NCI-H82 treated with DMSO at 0.1 percent for 48 hours (cell line): Measurements from ENCODE around the gene BRIP1.
"Not testable (repeated sequence)": the region's sequence is repeated elsewhere in the genome, so short reads cannot be mapped to it uniquely, and the experiment has no call there.

ENCODE experiments used
- DNase-seq: peaks from one replicate; lab custom pipeline; 2025; ENCODE audit not compliant: unreplicated experiment; lab: John Stamatoyannopoulos, UW

Gene BRIP1

DNA sequence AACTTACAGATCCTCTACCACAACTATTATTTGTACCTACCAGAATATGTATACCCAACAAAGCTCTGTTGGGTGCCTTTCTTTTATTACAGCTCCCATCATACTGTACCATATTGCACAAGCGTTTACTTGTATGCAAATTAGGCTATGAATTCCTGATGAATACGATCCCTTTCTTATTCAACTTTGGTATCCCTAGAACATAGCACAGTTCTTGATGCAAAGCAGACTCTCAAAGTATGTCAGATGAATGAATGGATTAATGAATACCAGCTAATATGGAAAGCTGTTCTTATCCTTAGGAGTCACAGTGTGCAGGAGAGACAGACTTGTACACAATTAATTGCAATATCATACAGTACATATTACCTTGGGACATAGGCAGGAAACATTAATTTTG lies 192.6 kb downstream of the BRIP1 start:
- DNase-seq, result no peak

DNA sequence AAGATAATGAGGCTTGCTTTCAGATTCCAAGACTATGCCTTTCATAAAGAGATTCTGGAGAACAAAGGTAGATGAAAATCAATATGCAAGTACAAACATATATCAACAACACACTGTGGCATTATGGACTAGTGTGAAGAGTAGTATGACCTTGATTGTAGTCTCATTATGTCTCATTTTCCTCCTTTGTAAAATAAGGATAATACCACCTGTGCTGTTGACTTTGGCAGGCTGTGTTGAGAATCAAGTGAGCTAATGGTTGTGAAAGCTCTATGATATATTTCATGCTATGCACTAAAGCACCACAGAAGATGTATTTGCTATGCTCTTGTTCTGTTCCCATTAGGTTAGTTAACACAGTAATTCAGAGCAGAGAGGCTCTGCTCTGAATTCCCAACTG lies 193.8 kb downstream of the BRIP1 start:
- no peak for DNase-seq

DNA sequence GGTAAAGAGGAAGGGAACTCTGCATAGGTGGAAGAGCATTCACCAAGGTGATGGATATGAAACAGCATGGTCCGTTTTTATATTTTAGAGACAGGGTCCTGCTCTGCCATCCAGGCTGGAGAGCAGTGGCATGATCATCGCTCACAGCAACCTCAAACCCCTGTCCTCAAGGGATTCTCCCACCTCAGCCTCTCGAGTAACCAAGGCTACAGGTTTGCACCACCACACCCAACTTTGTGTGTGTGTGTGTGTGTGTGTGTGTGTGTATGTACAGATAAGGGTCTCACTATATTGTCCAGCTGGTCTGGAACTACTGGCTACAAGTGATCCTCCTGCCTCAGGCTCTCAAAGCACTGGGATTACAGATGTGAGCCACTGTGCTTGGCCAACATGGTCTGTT lies 194.8 kb downstream of the BRIP1 start:
- no peak for DNase-seq

DNA sequence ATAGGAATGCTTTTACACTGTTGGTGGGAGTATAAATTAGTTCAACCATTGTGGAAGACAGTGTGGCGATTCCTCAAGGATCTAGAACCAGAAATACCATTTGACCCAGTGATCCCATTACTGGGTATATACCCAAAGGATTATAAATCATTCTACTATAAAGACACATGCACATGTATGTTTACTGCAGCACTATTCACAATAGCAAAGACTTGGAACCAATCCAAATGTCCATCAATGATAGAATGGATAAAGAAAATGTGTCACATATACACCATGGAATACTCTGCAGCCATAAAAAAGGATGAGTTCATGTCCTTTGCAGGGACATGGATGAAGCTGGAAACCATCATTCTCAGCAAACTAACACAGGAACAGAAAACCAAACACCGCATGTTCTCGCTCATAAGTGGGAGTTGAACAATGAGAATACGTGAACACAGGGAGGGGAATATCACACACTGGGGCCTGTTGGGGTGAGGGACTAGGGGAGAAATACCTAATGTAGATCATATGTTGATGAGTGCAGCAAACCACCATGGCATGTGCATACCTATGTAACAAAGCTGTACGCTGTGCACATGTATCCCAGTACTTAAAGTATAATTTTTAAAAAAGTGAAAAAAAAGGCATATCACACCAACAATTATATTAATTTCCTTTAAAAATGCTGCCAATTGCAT lies 196.8 kb downstream of the BRIP1 start:
- not testable (repeated sequence) for DNase-seq

DNA sequence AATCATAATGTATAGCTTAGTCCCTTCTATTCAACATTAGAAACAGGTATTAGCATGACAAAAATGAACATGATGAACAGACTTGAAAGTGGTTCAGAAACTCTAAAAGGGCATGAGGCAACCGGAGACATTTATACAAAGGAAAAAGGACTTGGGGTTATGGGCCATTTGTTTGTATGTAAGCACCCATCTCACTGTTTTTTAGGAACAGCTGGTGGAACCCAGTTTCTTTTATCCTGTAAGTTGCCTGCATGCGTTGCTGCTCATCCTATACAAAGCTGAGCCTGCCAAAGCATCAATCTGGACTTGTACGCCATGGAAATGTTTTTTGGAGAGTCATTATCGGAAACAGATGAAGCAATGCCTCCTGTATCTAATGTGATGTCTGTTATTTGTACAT lies 200.0 kb downstream of the BRIP1 start:
- DNase-seq, result no peak

DNA sequence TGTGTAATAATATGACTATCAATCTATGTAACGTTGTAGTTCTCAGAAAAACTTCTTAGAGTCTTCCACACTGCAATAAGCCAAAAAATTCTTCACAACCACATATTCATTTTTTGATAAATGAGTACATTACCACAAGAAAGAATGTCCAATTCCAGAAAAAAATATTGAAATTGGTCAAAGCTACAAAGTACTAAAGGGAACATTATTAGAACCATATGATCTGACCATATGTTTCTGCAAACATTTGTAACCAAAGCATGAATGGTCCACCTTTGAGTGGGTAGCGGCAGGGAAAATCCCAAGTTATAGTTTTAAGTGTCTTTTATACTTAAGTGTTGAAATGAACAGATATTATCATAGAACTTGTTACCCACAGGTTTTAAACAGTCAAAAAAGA lies 200.6 kb downstream of the BRIP1 start:
- no peak for DNase-seq

DNA sequence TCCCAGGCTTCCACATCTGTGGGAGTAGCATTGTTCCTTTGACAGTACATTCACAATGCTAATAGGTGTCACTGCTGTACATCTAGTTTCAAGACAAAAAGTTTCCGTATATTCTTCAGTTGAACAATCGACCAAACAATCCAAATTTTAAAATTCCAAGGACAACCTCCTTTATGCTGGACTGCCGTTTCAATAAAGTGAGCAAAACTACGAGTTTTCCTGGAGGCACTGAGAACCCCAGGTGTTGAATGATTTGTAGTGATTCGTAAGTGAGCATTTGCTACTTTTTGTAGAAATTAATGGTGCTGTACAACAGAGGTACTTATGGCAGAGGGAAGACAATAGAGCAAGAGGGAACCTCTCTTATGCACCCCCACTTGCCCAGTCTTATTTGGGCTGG lies 201.1 kb downstream of the BRIP1 start:
- DNase-seq, result no peak

DNA sequence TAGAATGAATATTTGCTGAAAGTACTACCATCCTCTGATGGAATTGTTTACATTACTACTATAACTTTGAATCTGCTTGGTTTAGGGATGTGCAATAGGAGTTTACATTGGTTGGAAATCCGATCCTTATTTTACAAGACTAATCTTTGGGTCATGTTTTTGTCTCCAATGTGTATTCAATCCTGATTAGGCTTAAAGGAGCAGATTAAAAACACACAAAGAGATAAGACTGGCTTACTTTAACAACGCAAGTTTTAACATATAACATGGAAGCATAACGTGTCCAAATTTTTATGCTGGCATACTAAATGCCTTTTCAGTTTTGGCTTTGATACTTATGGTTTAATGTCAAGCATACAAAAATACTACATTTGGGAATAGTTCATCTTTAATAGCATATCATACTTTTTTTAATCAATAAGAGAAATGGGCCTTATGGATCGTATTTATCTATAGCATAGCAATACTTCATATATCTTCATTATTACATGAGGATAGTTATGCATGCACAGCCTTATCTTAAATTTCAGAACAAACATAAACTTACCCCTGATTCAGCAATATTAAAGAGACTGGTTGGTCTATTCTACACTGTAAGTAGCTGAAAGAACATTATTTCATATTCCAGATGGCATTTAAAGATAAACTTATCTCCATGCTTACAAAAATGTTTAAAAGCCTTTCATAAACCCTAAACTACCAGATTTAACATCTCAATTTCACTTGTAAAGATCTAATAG lies 202.4 kb downstream of the BRIP1 start:
- DNase-seq, result peak; percentile 54

DNA sequence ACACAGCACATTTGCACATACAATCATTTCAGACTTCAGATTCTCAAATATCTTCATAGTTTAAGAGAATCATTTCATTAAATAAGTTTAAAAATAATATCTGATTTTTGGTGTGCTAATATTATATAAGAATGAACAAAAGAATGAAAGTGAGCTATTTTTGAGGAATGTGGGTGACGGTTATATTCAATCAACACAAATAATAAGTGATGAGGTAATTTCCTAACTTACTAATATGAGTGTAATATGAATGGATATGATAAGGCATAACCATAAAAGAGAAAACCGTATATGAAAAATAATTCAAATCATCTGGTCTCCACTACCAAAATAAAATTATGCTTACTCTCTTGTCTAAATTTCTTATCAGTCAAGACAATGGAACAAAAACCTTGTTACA lies 203.9 kb downstream of the BRIP1 start:
- no peak for DNase-seq

DNA sequence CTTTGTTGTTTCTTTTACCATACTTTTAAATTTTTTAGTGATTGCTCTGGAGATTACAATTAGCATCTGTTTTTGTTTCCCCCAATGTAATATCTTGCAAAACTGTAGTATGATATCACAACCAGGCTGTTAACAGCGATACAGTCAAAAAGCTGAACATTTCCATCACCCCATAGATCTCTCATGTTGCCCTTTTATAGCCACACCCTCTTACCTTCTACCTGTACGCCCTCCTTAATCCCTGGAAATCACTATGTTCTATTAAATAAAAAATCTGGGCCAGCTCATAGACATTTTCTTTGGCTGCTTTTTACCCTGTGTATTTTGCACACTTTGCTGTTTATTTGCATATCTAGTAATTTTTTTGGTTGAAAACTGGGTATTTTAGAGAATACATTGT lies 205.1 kb downstream of the BRIP1 start:
- DNase-seq, result no peak

DNA sequence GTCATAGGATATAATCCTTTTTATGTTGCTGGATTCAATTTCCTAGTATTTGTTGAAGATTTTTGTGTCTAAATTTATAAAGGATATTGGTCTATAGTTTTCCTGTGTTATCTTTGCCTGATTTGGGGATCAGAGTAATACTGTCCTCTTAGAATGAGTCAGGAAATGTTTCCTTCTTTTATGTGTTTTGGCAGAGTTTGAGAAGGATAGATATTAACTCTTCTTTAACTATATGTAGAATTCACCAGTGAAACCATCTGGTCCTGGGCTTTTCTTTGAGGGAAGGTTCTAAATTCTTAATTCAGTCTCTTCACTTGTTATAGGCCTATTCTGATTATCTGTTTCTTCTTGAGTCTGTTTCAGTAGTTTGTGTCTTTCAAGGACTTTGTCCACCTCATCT lies 206.0 kb downstream of the BRIP1 start:
- no peak for DNase-seq

DNA sequence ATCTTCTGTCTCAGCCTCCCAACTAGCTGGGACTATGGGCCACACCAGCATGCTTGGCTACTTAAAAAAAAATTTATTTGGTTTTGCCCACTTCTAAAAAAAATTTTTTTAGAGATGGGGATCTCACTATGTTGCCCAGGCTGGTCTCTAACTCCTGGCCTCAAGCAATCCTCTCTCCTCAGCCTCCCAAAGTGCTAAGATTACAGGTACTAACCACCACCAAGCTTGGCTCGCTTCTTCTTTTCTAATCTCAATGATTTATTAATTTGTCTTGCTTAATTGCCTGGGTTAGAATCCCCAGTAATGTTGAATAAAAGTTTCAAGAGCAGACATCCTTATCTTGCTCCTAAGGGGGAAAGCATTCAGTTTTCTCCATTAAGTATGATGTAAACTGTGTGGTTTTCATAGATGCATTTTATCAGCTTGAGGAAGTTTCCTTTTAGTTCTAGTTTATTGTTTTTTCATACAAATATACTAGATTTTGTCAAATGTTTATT lies 206.6 kb downstream of the BRIP1 start:
- DNase-seq, result no peak

DNA sequence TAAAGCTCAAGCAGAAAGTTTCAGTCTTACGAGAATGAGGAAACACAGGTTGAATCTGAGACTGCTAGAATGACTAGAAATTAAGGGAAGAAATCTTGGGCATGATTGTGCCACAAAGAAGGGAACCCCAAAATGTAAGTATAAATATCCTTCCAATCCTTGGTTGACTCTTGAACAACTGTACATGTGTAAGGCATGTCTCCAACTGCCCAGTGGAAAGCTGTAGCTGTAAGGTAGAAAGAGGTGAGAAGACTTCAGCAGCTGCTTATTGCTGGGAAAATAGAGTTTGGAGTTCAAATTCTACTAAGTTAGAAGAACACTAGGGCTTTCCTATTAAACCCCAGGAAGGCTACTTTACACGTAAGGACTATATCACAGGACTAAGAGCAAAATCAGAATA lies 212.6 kb downstream of the BRIP1 start:
- DNase-seq, result no peak

DNA sequence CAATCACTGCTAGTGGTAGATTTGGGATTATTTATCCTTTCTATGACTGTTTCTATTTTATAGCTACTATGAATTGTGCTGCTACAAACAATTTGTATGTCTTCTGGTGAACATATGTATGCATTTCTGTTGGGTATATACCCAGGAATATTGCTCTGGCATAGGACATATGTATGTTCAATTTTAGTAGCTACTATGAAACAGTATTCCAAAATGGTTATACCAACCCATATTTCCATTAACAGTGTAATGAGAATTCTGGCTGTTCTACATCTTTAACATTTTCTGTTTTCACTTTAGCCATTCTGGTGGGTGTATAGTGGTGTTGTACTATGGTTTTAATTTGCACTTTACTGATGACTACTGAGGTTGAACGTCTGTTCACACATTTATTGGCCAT lies 214.7 kb downstream of the BRIP1 start:
- no peak for DNase-seq

DNA sequence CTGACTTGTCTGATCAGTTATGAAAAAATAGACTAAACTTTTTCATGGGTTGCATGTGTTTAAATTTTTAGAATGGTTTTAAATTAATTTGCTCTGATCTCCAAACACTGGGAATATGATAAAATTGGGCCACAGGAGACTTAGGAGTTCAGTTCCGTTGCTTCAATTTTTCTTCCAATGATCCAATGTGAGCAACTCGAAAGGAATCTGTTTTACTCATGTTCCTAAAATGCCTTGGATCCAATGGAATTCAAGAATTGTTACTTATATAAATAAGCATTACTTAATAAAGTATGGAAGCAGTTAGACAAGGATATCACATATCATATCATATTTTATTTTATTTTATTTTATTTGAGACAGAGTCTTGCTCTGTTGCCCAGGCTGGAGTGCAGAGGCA lies 216.3 kb downstream of the BRIP1 start:
- DNase-seq, result no peak

DNA sequence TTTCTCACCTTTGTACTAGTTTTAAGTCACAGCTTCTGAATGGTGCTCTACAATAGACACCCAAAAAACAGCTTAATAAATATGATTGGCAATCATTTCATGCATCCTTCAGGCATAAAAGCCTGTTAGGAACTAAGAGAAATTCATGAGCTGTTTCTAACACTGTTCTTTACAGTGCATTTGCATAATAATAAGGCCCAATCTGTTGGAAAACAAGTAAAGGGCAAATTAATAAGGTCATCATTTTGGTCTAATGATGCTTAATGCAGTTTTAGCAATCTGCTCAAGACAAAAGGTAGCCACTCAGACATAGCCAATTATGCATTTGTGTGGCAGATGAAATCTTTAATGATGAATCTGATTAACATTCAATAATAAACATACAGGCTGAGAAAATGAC lies 216.8 kb downstream of the BRIP1 start:
- no peak for DNase-seq

DNA sequence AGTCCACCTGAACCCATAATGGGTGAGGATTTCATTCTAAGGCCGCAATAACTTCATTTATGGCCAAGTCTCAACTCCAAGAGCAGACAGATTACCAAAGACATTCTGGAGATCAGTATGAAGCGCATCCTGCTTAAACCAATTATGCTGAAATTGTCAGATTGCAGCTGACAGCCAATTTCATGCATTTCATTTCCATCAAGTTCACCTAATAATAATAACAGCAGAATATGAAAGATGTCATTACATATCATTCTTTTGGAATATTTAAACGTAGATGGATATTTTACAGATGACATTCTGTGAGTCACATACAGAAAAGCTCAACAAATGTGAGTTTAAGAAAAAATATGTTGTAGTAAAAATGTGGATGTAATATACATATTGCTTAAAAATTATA lies 217.4 kb downstream of the BRIP1 start:
- DNase-seq, result peak; percentile 52

DNA sequence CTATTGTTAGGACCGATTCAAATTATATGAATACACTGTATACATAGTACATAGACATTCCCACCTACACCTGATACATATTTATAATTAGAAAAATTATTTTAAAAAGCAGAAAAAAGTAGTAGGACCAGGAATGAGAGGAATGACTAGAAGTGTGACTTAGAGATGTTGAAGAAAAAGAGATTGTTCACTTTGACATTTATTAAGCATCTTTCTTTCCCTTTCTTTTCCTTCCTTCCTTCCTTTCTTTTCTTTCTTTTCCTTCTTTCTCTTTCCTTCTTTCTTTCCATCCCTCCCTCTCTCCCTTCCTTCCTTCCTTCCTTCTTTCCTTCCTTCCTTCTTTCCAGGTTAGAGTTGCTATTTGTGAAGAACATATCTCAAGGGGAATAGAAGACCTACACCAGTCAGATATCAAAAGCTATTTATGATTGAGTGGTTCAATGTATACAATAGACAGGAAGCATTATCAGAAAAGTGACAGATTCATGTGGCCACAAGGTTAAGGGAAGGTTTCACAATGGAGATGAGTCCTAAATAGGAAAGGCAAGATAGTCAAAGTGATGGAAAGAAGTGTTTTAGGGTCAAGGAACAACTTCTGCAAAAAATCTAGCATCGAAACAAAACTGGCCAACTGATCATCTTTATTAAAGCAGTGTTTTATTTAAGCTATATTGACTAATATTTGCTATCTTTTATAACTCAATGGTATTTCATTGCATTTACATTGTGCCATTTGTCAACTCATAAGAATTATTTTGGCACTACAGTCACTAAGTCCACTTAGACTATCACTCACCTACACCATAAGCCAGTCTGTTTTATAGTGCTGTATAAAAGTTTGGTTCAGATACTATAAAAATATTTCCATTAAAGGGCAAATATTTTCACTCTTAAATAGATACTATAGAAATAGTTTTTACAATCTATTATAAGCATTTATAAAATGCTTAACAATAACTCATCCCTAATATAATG lies 218.2 kb downstream of the BRIP1 start:
- DNase-seq, result no peak

DNA sequence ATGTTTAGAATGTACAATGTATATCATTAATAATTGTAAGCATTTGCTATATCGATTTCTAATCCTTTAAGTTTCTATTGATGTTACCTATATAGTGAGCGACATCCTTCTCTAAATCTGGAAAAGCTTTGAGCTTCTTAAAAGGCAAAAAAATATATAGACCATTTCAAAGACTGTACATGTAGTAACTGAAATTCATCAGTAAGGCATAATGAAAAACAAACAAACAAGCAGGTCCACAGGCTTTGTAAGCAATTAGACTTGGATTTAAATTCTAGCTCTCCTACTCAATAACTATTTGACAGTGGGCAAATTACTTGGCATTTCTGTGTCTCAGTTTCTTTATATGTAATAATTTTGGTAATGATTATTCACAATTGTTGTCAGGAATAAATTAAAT lies 220.6 kb downstream of the BRIP1 start:
- no peak for DNase-seq

DNA sequence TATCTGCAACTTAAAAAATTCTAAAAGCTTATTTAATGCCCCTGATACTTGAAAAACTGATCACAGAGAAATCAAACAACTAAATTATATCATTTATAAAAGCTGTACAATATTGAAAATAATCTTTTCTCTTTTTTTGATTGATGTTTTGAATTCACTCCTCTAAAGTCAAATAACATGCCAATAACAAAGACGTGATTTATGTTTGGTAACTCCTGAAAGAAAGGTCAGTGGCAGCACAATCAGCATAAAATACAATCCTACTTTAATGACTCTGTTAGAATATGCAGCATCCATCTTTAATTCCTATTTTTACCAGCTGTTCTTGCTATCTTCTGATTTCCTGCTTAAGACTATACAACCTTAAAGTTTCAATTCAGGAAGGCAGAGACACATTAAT lies 221.6 kb downstream of the BRIP1 start:
- DNase-seq, result no peak

DNA sequence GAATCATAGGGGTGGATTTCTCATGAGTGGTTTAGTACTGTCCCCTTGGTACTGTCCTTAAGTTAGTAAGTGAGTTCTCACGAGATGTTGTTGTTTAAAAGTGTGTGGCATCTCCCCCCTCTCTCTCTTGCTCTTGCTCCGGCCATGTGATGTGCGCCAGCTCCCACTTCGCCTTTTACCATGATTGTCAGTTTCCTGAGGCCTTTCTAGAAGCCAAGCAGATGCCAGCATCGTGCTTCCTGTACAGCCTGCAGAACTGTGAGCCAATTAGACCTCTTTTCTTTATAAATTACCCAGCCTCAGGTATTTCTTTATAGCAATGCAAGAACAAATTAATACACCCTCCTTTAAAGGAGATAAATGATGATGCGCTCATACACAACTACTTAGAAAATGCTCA lies 222.2 kb downstream of the BRIP1 start:
- no peak for DNase-seq

DNA sequence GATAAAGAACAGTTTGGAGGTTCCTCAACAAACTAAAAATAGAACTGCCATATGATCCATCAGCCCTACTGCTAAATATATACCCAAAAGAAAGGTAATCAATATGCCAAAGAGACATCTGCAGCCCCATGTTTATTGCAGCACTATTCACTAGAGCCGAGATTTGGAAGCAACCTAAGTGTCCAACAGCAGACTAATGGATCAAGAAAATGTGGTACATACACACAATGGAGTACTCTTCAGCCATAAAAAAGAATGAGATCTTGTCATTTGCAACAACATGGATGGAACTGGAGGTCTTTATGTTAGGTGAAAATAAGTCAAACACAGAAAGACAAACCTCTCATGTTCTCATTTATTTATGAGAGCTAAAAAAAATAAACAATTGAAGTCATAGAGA lies 223.5 kb downstream of the BRIP1 start:
- DNase-seq, result no peak
